NCI-H2081 (cell line): ENCODE results near the gene TXNDC11.
"Not testable (repeated sequence)": the region's sequence is repeated elsewhere in the genome, so short reads cannot be mapped to it uniquely, and the experiment has no call there.

Source experiments
- DNase-seq, 2 experiments: peaks; one replicate each; lab custom pipeline; 2025; lab: John Stamatoyannopoulos, UW

Gene TXNDC11, protein sequence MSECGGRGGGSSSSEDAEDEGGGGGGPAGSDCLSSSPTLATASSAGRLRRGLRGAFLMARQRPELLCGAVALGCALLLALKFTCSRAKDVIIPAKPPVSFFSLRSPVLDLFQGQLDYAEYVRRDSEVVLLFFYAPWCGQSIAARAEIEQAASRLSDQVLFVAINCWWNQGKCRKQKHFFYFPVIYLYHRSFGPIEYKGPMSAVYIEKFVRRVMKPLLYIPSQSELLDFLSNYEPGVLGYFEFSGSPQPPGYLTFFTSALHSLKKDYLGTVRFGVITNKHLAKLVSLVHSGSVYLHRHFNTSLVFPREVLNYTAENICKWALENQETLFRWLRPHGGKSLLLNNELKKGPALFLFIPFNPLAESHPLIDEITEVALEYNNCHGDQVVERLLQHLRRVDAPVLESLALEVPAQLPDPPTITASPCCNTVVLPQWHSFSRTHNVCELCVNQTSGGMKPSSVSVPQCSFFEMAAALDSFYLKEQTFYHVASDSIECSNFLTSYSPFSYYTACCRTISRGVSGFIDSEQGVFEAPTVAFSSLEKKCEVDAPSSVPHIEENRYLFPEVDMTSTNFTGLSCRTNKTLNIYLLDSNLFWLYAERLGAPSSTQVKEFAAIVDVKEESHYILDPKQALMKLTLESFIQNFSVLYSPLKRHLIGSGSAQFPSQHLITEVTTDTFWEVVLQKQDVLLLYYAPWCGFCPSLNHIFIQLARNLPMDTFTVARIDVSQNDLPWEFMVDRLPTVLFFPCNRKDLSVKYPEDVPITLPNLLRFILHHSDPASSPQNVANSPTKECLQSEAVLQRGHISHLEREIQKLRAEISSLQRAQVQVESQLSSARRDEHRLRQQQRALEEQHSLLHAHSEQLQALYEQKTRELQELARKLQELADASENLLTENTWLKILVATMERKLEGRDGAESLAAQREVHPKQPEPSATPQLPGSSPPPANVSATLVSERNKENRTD

DNA sequence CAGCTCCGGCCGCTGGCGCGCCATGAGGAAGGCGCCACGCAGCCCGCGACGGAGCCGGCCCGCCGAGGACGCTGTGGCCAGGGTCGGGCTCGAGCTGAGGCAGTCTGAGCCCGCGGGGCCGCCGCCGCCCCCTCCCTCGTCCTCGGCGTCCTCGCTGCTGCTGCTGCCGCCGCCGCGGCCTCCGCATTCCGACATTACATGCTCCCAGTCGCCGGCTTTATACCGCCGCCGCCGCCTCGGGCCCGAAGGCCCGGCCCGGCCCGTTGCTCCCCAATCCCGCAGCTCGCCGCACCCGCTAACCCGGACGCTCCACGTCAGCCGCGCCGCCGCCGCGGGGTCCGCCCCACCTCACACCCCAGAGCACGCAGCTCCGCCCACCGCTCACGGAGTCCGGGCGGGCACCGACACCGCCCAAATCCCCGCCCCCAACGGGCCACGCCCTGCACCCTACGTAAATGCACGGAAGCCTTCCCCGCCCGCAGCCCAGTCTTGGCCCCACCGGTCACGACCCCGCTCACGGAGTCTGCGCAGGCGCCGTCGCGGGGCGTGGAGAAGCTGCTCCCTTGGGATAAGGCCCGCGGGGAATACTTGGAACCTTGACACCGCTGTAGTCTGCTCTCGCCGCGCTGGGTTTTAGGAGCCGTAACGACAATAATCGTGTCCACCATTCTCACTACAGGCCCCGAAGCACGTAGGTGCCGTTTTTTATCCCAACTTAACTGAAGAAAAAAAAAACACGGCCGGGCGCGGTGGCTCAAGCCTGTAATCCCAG, at the start of gene TXNDC11:
TSS of gene TXNDC11 (minus strand) at position 322 of the 772 bp plus-strand sequence. CDS start at position 195, 127 bp downstream.
- DNase-seq: peak; percentile 96 to 98

DNA sequence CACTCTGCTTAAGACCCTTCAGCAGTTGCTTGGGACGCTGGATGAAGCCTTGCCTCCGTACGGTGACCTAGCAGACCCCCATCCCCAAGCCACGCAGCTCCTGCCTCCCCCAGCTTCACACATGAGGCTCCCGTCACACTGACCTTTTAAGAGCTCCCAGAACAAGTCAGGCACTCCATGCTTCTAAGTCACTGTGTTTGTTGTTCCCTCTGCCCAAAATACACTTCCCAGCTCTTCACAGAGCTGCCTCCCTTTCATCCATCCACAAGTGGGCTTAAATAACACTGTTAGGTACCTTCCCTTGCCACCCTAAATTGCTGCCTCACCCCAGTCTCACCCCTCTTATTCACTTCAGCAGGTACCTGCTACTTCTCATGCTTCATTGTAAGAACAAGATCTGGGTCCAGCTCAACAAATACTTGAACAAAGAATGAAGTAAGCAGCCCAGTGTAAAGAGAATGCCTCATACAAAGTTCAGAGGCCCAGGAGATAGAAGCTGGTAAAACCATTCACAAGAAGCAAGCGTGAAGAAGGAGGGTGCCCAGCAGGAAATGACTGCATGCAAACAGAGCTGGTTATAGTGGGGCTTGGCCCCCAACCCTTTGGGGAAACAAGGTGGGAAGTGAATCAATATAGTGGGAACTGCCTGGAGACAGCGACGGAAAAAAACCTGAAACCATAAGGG, 48.6 kb upstream of the TXNDC11 start:
- DNase-seq: no peak

DNA sequence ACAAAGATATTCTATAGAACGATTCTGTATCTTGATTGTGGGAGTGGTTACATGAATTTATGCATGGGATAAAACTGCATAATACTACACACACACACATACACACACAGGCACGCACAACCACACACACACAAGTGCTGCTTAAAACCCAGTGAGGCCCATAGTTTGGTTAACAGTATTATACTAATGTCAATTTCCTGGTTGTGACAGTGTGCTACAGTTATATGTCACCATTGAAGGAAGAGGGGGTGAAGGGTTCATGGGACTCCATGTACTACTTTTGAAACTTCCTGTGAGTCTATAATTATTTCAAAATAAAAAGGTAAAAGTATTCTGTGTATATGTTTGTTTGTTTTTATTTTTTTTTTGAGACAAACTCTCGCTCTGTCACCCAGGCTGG, 46.3 kb upstream of the TXNDC11 start:
- DNase-seq: no peak

DNA sequence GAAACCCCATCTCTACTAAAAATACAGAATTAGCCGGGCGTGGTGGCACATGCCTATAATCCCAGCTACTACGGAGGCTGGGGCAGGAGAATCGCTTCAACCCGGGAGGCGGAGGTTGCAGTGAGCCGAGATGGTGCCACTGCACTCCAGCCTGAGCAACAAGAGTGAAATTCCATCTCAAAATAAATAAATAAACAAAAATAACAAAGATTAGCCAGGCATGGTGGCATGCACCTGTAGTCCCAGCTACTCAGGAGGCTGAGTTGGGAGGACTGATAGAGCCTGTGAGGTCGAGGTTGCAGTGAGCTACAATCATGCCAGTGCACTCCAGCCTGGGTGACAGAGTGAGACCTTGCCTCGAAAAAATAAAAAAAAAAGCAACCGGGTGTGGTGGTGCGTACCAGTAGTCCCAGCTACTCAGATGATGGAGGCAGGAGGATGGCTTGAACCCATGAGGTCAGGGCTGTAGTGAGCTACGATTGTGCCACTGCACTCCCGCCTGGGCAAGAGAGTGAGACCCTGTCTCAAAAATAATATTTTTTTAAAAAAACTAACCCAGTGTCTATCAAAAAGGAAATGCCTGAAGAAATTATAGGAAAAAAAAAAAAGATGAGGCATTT, 42.4 kb upstream of the TXNDC11 start:
- DNase-seq: not testable (repeated sequence)

DNA sequence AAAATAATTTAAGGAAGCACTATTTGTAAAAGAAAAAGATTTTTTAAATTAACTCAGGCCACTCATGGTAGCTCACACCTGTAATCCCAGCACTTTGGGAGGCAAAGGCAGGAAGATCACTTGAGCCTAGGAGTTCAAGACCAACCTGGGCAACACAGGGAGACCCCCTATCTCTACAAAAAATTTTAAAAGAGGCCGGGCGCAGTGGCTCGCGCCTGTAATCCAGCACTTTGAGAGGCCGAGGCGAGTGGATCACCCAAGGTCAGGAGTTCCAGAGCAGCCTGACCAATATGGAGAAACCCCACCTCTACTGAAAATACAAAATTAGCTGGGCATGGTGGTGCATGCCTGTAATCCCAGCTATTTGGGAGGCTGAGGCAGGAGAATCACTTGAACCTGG, 41.7 kb upstream of the TXNDC11 start:
- DNase-seq: not testable (repeated sequence)

DNA sequence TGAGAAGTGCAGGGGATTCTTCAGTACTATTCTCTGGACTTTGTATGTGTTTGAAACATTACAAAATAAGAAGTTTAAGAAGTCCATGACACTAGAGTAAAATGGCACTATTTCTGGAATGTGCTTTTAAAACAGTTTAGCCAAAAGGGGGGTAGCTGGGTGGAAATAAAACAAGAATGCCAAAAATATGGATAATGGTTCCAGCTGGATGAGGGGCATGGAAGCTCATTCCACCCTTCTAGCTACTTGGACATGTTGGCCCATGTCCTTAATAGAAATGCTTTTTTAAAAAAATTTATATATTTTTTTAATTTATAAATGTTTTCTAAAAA, 41.3 kb upstream of the TXNDC11 start:
- DNase-seq: no peak

DNA sequence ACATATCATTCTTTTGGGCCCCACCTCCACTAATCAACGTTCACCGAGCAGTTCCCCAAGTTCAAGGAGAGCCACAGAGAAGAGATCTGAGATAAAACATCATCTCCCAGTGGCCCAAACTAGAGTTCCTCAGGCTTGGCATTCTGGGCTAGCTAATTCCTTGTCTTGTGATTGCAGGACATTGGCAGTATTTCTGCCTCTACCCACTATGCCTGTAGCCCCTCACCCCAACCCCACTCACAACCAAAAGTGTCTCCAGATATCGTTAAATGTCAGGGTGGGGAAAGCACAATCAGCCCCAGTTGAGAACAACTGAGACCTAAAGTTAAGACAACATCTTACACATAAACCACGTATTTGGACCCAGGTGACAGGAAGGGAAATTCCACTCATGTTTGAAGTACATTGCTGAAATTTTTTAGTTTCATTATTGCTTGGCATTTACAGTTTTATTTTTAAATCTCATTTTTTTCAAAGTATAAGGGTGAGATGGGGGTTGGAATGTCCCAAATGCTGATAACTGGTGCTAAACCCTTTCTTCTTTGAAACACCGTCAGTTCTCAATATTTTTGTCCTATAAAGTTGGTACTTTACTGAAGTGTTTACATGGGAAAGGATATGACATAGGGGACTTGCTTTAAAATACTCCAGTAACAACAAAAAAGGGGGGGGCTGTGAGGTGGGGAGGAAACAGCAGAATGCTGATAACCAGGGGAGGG, 40.8 kb upstream of the TXNDC11 start:
- DNase-seq: no peak

DNA sequence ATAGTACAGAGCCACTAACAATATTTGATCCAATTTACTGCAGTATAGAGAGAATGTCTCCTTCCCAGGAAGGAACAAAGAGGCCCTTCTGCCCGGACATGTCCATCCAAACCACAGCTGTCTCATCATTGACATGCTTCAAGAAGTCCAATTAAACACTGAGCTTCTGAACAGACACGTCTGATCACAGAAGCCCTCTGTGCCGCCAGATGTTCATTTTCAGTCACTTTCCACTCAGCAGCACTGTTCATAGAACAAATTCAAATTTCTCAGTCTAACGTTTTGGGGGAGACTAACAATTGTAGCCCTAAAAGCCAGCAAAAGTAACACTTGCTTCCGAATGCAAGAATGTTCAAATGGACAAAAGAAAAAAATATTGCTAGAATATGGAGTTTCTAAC, 39.1 kb upstream of the TXNDC11 start:
- peak in 1 of 2 experiments; percentile 7 for DNase-seq

DNA sequence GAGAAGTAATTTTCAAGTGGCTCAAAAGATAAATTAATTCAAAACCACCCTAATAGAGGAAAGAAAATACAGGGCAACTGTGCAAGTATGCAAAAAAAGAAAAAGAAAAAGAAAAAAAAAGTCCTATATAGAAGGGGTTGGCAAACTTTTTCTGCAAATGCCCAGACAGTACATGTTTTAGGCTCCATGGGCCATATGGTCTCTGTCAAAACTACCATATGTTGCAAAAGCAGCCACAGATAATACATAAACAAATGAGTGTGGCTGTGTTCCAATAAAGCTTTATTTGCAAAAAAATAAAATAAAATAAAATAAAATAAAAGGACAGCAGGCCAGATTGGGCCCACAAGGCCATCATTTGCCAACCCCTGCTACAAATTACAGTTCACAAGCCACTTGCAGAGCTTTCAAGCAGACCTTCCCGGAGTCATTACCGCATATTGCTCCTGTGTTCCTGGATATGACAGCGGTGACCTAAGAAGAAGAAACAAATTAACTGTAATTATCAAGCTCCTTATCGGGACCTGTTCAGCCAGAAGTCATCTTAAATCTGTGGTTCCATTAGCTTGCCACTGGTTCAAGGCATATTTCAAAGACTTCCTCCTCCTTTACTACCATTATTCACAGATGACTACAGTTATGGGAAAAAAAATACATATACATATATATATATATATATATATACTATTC, 38.5 kb upstream of the TXNDC11 start:
- DNase-seq: no peak

DNA sequence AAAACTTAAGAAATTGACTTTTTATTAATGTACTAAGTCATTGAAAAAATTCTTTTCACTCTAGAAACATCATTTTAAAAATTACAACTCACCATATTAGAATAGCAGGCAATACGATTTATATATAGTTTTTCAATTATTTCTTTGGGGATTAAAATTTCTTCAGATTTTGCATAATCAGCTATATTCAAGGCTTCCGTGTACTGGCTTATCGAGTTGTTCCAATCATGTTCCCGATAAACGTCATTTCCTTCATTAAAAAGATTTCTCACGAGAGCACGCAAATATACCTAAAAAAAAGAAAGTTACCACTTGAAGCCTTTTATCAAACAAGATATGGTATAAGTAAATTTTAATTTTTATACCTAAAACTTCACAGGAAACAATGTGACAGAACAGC, 36.4 kb upstream of the TXNDC11 start:
- DNase-seq: no peak

DNA sequence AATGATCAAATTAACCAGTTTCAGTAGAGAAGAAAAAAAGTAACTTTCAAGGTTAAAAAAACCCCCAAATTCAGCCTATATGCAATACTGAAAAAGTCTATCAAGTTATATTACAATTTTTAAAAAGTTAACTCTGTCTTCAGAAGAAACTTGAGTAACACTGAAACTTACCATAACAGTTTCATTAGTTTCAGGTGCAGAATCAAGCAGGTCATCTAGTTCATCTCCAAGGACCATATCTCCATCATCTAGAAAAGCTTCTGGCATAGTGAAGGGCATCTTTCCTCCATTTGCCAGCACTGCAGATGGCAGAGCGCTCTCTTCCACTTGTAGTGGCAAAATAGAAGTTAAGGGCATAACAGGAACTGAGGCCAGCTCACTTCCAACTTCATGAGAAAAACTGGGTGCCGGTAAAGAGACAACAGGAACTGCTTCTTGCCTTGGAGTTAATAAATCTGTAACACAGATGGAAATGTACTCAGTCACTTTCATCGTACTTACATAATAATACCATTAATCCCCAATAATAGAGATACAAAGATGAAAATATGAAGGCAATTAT, 31.5 kb upstream of the TXNDC11 start:
- no peak for DNase-seq

DNA sequence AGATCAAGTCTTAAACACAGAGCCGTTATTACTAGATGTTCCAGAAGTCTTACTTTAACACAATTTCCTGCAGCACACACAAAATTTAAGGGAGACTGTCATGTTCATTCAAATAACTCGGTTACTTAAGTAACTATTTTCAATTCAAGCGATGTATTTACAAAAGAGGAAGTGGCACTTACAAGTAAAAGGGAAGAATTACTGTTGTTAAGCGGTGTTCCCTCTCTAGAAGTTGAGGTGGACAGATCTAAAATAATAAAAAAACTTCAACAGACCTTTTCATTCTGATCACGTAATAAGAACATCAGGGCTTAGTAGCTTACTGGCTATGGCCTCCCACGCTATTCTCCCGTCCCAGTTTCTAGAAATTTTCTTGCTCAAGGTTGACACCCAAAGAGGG, 26.2 kb upstream of the TXNDC11 start:
- DNase-seq: no peak

DNA sequence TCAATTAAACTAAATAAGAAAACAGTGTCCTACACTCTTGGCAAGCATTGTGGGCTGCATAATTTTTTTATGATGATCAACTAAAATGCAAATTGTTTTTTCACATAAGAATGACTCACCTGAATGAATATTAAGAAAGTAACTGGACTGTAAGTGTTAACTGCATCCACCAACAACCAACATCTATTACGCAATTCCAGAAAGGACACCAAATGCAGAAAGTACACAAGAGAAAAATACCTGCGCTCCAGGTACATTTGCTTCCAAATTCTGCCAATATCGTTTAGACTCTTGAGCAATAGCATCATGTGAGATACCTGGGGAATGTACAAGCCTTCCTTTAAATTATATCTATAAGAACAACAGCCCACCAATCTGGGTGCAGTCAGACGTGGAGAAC, 19.8 kb upstream of the TXNDC11 start:
- DNase-seq: no peak

DNA sequence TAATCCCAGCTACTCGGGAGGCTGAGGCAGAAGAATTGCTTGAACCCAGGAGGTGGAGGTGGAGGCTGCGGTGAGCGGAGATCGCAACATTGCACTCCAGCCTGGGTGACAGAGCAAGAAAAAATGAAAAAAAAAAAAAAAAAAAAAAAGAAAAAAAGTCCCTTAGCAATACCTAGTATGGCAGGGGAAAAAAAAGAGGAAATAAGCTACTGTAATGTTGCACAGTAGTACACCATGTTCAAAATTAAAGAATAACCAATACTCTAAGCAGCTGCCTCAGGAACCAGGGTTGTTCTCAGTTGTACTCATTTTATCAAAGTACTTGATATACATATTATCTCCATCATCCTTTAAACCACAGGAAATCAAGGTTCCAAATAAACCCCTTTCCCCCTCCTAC, 17.3 kb upstream of the TXNDC11 start:
- DNase-seq: no peak

DNA sequence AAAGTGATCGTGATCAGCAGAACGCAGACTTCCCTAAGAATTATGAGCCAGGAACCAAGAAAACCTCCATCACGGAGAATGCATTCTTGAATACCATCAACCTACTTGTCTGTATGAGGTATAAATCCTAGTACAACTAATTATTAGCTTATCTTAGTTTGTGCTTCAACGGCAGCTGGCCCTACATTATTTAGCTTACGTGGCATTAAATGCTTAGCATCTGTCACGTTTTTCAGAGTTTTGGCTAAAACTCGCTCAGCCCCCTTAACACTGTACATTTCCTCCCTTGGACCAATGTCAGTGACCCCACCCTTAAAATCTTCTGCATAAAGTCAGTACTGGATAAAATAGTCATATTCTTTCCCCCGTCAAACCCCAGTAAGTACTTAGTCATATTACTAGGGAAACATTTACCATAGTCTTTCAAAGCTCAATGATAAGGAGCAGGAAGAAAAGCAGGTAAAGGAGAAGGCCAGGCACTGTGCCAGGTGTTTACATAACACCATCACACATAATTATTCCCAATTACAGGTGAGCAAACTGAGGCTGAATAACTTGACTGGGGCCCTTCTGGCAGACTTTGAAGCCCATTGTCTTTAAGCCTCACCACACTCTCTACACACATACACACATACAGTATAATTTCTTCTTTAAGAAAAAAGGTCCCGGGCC, 16.6 kb upstream of the TXNDC11 start:
- peak in 1 of 2 experiments; percentile 53 for DNase-seq

DNA sequence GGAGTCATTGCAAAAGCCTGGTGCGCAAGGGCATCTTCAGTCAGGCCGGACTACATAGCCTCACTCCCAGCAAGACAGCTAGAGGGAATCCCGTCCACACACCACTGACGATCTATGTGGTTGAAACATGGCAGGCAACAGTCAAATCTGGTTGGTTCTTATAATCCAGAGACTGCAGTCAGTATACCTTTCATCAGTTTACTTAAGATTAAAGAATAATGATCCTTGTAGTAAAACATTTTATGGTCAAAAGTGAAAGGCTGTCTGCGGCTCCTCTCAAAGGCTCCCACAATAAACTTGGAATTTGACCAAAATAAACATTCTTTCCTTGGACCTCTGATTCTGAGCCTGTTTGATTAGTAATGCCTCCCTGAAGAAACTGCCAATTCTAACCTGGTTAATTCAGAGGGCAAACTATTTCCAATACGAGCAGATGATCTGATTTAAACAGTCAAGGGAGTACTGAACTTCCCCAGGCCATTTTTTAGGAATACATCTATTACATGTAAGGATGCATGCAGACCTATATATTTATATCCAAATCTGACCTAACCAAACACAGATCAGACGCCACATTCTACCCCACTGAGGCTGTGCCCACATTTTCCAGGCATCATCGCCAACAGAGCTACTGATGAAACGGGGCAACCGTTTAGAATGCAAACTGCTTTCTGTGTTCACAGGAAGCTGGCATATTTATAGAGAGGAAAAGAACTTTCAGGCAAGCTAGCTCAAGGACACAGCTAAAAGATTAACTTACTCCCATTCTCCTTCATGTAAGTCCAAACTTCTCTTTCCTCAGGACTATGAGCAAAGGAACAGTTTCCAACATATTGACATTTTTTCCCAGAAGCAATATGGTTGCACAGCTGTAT, 15.3 kb upstream of the TXNDC11 start:
- no peak for DNase-seq

DNA sequence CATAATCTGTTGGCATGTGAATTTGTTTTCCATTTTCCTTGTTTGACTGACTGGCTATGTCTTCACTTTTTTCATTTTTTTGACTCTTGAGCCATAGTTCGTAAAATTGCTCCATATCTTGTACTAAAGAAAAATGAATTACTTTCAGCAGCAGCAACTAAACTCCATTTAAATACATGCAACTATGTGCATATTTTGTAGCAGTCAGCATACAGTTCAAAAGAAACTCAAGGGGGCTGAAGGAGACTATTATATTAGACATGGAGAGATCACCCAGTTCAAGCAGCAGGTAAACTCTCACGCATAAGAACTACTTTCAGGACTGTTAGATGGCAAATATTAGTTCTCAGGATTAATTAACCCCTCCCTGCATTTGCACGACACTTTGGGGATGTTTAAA, 13.6 kb upstream of the TXNDC11 start:
- no peak for DNase-seq
